ENCODE measurements around the gene PRR30. TPM values are rescaled to one million over a fixed set of nuclear protein-coding genes. Genes with fewer than 3 reads are reported as not detected.

Gene PRR30
- total RNA-seq, 6 experiments from 2014 or later = not detected

DNA sequence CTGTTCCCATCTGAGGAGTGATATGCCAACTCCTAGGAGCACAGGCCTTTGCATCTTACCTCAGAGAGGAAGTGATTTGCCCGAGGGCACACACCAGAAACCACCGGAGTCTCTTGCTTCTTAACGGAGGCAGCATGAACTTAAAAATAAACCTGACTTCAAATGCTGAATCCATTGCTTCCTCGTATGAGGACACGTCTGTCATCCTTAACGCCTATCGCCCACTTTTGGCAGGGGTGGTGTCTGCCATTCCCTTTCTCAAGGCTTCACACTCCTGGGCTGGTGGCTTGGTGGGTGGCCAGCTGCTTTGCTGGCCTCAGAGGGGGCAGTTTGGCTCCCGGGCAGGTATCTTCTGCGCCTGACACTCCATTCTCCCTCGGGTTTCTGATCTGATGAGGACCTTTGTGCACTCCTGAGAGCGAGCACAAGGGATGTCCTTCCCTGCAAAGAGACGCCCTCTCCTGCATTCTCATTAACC, 3.7 kb downstream of the PRR30 start:
- H3K4me3 Mint-ChIP-seq = peak overlapping the region; percentile 52
- H3K4me1 Mint-ChIP-seq (ENCODE audit: low read depth) = peaks cover 13% of the 10 kb centered on the region
- H3K9me3 Mint-ChIP-seq = no peaks in the 10 kb centered on the region
- H3K36me3 Mint-ChIP-seq (ENCODE audit: low read depth) = peaks cover 7% of the 10 kb centered on the region; the same call in 1 of the 2 replicates
- TF ChIP-seq, protein P1, sequence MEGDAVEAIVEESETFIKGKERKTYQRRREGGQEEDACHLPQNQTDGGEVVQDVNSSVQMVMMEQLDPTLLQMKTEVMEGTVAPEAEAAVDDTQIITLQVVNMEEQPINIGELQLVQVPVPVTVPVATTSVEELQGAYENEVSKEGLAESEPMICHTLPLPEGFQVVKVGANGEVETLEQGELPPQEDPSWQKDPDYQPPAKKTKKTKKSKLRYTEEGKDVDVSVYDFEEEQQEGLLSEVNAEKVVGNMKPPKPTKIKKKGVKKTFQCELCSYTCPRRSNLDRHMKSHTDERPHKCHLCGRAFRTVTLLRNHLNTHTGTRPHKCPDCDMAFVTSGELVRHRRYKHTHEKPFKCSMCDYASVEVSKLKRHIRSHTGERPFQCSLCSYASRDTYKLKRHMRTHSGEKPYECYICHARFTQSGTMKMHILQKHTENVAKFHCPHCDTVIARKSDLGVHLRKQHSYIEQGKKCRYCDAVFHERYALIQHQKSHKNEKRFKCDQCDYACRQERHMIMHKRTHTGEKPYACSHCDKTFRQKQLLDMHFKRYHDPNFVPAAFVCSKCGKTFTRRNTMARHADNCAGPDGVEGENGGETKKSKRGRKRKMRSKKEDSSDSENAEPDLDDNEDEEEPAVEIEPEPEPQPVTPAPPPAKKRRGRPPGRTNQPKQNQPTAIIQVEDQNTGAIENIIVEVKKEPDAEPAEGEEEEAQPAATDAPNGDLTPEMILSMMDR (IDR thresholded peaks at IDR 0.05) = no peak
- H3K27me3 Mint-ChIP-seq (ENCODE audit: insufficient read depth) = peaks cover 9% of the 10 kb centered on the region
- DNase-seq = no peak
- H3K27ac Mint-ChIP-seq = no peak overlapping the region

DNA sequence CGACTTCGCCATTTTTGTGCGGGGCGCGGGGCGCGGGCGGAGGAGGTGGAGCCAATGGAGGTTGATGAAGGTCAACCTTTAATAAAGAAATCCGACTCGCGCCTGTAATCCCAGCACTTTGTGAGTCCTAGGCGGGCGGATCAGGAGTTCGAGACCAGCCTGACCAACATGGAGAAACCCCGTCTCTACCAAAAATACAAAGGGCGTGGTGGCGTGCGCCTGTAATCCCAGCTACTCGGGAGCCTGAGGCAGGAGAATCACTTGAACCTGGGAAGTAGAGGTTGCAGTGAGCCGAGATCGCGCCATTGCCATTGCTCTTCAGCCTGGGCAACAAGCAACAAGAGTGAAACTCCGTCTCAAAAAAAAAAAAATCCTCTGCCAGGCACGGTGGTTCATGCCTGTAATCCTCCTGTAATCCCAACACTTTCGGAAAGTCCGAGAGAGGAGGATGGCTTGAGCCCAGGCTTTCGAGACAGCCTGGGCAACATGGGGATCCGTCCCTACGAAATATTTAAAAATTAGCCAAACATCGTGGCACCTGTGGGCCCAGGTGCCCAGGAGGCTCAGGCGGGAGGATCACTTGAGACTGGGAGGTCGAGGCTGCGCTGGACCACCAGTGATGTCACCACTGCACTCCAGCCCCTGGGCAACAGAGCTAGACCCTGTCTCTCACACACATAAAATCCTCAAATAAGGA, 4.3 kb downstream of the PRR30 start:
- Mint-ChIP-seq H3K4me1 (ENCODE audit: low read depth) (peaks cover 13% of the 10 kb centered on the region), H3K9me3 (no peaks in the 10 kb centered on the region), H3K27me3 (ENCODE audit: insufficient read depth) (peaks cover 9% of the 10 kb centered on the region), H3K36me3 (ENCODE audit: low read depth) (peaks cover 7% of the 10 kb centered on the region; the same call in 1 of the 2 replicates), H3K27ac (no peak overlapping the region), H3K4me3 (peak overlapping the region; percentile 93)
- DNase-seq = no peak
- TF ChIP-seq, protein P1 (IDR thresholded peaks at IDR 0.05) = no peak

DNA sequence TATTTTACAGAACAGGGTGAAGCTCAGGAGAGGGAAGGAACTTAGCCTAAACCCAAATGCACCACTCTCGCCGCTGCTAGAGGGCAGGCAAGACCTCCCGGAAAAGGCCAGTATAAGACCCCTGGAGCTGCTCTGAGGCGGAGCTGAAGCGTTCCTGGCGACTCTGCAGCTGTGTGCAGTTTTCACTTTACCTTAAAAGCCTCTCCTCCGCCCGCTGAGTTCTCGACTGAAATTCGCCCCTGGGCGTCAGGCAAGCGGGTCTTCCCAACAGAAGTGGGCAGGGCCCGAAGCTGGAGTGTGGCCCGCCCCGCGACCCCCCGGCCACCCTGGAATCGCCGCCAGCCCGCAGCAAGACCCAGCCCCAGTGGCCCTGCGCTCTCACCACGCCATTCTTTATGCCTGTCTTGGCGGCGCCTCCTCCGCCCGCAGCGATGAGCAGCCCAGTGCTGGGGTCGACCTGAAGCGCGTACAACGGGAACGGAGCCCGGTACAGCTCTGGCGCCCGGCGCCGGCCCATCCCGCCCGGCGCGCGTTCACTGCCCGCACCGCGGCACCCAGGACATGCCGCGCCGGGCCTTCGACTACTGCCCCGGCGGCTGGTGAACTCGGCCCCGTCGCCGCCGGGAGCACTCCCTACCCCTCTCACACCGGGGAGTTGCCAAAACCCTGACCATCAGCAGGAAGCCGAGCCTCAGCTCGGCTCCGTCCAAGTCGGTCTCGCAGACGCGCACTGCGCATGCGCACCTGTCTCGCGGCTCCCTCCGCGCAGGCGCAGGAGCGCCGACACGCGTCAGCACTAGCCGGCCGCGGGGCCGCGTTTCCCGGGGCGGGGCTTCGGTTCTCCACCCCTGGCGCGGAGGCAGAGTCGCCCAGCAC, 5.1 kb downstream of the PRR30 start, which contains the start of gene PREB:
Gene PREB (minus strand): TSS at position 732 of the 876 bp plus-strand sequence. CDS start 215 bp downstream, at position 517.
- TF ChIP-seq, protein P1 (IDR thresholded peaks at IDR 0.05) = peak; percentile 46
- H3K36me3 Mint-ChIP-seq (ENCODE audit: low read depth) = peaks cover 7% of the 10 kb centered on the region; the same call in 1 of the 2 replicates
- H3K4me1 Mint-ChIP-seq (ENCODE audit: low read depth) = peaks cover 13% of the 10 kb centered on the region
- peak within 1 kb of the TSS; percentile 88 for H3K27ac Mint-ChIP-seq
- H3K4me3 Mint-ChIP-seq = peak within 1 kb of the TSS; percentile 93
- DNase-seq = peak; percentile 92
- H3K9me3 Mint-ChIP-seq = no peaks in the 10 kb centered on the region
- H3K27me3 Mint-ChIP-seq (ENCODE audit: insufficient read depth) = peaks cover 5% of the 10 kb centered on the region

DNA sequence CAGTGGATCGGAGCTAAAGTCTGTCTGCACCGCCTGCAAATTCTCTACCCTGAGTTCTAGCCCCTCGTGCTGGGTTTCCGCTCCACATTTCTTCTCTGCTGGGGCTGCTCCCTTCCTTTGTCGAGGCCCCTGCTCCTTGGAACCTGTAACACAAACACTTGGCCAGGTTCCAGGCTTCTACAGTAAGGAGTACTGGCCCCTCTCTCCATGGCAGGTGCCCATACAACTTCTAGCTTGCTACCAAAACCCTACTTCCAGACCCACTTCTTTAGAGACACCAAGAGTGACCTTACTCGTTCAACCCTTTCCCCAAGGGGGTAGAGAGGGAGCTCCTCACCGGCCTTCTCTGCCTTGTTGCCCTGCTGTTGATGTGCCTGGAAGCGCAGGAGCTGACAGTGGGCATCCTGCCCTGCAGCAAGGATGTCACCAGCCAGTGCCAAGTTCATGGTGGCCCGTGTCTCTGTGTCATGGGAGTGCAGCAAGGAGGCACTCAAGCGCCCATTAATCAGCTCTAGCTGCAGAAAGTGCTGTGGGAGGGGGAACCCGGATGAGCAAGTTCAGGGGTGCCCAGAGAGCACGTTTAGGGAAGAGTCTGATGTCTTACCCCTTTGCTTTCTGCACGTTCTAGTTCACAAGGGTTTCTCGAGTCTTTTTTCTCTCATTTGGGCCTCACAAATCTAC, 5.9 kb downstream of the PRR30 start:
- Mint-ChIP-seq H3K36me3 (ENCODE audit: low read depth) (peaks cover 7% of the 10 kb centered on the region; the same call in 1 of the 2 replicates), H3K27ac (peak overlapping the region; percentile 57; the same call in 1 of the 2 replicates), H3K9me3 (no peaks in the 10 kb centered on the region), H3K27me3 (ENCODE audit: insufficient read depth) (peaks cover 2% of the 10 kb centered on the region), H3K4me3 (peak overlapping the region; percentile 93), H3K4me1 (ENCODE audit: low read depth) (peaks cover 13% of the 10 kb centered on the region)
- TF ChIP-seq, protein P1 (IDR thresholded peaks at IDR 0.05) = no peak
- DNase-seq = no peak

DNA sequence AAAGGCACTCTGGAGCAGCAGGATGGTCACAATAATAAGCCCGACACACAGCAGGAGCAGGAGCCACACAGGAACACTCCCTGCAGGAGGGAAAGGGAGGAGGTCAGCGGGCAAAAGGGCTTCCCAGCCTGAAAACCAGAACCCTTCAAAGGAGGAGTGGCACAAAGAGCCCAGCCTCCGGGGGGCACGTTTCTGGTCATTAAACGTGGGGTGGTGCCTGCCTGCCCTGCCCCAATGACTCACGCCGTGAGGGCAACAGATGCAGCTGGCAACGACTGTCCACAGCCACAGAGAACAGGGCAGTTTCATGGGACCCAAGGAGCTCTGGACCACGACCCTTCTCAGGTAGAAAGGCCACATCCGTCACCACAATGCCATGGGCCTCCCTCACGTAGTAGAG, 7.8 kb downstream of the PRR30 start:
- TF ChIP-seq, protein P1 (IDR thresholded peaks at IDR 0.05) = no peak
- H3K27me3 Mint-ChIP-seq (ENCODE audit: insufficient read depth) = peaks cover 1% of the 10 kb centered on the region
- peaks cover 7% of the 10 kb centered on the region; the same call in 1 of the 2 replicates for H3K36me3 Mint-ChIP-seq (ENCODE audit: low read depth)
- H3K4me3 Mint-ChIP-seq = no peak overlapping the region
- DNase-seq = no peak
- no peaks in the 10 kb centered on the region for H3K9me3 Mint-ChIP-seq
- H3K27ac Mint-ChIP-seq = no peak overlapping the region
- peaks cover 13% of the 10 kb centered on the region for H3K4me1 Mint-ChIP-seq (ENCODE audit: low read depth)
